Right ventricle myocardium inferior (tissue), 1 donor: ENCODE data around the gene CDC25B. TPM values are rescaled to one million over a fixed set of nuclear protein-coding genes. Genes with fewer than 3 reads are reported as not detected.

ENCODE experiments used
- ATAC-seq: fragments of 200-7000 bp; cut with Tn5 transposase; one replicate; pipeline ENCODE4 v1.9.1; 2020; ENCODE audit warnings: mild to moderate bottlenecking, moderate library complexity
- DNase-seq: peaks from one replicate; pipeline ENCODE4 v3.0.0; 2021; ENCODE audit errors: missing footprints
- intact Hi-C: fragments of 100-400 bp; cut with DNase I; formaldehyde crosslinking; loops from one replicate; pipeline ENCODE4 v1.11.0; 2022
- total RNA-seq: library from RNA; stranded (reverse); fragmentation: NEBNext Ultra II Directional; extraction: Animal tissue kit (Norgen Biotek cat#: 25700); gene quantifications from one replicate; pipeline ENCODE4 v1.2.1, GENCODE V29; 2021
- donor health status: DM: no; HTN: yes; CAD: no; lungs with severe emphysema.

CDC25B gene
- total RNA-seq, 1 donor from 2014 or later: 10.1 TPM

DNA sequence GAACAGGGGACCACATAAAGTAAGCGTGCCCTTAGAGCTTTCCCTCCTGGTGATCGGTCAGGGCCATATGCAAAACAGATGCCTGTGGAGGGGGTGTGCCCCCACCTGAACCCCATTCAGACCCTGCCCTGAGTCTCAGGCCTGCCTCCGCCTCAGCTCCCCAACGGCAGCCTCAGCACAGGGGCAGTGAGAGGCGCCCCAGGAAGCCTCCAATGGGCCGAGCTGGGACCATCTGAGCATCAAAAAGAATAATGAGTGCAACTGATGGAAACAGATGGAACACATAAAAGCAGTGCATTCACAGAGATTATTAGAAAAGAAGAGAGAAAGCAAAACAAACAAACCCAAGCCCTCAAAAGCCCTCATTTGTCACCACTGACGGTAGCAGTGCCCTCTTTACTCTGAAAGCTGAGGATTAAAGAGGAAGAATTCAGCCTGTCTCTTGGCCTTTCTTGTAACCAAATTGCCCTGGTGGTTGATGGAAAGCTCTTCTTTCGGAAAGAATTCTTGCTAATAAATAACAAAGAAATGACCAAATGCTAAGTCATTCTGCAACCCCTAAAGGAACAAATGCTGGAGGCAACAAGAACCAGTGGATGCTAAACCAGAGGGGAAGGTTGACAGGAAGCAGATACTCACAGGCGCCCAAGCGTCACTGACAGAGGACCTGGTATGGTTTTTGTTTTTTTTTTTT lies 35.3 kb upstream of the CDC25B start:
- DNase-seq: no peak
- intact Hi-C loops: no loop called here
- ATAC-seq: no peak

DNA sequence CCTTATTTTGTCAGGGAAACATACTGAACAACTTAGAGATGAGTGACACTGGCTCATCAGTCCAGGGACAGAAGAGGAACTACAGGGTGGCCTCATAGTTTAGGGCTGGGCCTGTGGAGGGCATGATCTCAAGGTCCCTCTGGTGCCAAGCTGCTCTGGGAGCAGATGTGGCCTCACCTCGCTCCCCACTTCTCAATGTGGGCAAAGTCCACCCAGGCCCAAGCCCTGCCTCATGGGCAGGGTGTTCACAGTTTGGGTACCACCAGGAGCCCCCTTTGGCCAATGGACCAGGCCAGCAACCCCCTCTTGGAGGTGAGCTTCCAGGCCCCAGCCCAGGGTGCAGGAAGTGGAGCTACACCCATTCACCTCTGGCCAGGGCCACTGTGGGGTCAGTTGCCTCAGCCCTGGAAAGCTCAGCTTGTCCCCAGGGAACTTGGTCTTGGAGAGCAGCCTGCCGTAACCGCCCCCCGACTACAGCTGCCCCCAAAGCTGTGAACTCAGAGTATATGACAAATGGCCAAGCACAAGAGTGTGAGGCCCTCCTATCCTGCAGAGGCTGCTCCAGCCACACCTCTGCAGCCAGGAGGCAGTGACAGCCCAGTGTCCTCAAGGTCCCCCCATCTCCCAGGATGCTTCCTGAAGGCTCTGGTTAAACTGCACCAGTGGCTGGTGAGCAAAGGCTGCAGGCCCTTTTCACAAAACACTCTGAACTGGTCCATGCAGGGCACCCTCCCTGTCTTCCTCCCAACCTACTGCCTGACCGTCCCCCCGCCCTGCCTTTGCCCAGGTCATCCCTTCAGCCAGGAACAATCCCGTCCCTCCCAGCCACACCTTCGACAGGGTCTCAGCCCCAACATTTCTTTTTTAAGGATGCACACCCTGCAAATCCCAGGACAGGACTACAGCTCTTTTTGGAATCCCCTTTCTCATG lies 32.2 kb upstream of the CDC25B start:
- ATAC-seq: no peak
- peak; percentile 69 for DNase-seq
- intact Hi-C loops: no loop called here

DNA sequence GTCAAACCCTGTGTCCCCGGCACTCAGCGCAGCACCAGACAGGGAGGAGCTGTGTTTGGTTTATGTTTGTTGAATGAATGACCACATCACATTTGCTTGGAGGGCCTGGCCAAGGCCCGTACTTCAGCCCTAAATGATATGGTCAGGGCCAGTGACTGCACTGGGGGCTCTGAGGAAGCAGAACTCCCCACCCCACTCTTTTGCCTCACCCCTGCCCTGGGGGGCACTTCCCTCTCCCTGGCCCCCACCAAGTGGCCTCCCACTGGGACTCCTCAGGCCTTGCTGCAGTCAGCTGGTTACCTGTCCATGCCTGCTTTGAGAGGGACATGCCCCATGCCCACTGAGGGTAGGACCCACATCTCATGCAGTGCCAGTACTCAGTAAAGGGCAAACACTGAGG lies 31.5 kb upstream of the CDC25B start:
- DNase-seq (peak; percentile 1), ATAC-seq (no peak)
- intact Hi-C loops: loop anchor here (5.0 kb wide), 1 partner anchor 87 kb away; no protein-coding TSS in a partner anchor

DNA sequence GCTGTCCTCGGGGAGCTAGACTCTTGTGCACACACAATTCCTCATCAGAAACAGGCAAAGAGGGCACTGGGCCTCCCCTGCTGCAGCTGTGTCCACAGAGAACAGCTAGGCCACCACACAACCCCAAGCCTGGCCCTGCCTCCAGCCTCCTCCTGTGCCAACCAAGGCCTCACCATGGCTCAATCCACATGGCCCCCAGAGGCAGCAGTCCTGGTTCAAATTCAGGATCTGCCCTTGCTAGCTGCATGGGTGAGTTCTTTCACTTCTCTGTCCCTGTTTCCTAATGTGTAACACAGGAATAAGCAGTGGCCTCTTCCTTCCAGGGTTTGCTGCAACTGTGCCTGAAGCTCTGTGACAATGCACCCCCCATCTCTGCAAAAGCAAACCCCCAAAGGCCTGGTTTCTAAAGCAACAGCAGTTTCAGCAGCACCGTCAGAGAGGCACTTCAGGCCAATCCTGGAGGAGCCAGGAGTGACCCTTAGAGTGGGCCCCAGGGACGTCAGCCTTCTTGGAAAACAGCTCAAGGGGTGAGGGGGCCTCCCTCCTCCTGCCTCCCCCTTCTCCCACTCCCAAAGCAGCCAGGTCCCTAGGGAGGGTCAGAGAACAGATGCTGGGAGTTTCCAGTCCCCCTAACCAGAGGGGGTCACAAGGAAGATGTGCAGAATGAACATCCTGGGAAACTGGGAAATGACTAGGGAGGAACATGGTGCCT lies 30.8 kb upstream of the CDC25B start:
- intact Hi-C loops: loop anchor here (5.0 kb wide), 1 partner anchor 88 kb away; no protein-coding TSS in a partner anchor
- peak; percentile 61 for DNase-seq

DNA sequence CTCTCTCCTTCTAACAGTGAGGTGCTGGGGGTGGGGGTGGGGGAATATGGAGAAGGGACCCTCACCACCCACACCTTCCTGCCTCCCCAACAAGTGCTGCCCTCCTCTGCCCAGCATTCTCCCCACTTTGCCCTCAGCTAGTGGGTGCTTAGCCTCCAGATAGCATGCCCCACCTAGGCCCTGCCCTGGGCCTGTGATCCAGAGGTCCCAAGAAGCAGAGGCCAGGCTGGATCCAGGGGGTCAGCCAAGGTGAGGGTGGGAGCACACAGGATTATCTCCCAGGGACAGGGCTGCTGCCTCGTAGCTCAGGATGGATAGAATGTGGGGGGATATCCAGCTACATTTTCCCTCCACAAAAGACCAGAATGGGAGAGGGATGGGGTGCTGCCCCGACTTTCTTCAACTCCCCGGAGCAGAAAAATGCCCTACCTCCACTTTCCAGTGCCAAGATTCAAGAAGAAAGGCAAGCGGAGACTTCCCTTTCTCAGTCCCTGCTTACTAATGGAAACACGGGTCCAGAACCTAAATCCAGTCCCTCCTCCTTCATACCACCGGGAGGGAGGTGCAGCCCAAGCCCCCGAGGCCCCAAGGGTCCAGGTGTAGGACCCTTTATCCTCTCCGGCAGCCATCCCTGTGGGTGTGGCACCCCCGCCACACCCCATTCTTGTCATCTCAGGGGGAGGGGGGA lies 29.5 kb upstream of the CDC25B start:
- intact Hi-C loops: loop anchor here (5.0 kb wide), 1 partner anchor 89 kb away; no protein-coding TSS in a partner anchor
- DNase-seq: peak; percentile 55

More for the DNA sequence above, 30.8 kb upstream of the CDC25B start:
- ATAC-seq: no peak

DNA sequence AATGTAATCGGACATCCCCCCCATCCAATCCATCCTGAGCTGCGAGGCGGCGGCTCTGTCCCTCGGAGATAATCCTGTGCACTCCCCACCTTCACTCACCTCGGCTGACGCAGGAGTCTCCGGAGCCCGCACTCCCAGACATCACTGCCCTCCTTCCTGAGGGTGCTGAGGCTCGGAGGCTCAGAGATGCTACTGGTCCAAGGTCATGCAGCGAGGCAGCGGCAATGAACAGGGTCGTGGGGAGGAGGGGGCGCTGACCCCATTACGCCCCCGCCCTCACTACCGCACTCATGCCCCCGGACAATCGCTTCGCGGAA lies 29.0 kb upstream of the CDC25B start:
- DNase-seq (peak; percentile 59), ATAC-seq (no peak)
- intact Hi-C loops: loop anchor here (5.0 kb wide), 1 partner anchor 90 kb away; no protein-coding TSS in a partner anchor

More for the DNA sequence above, 29.5 kb upstream of the CDC25B start:
- no peak for ATAC-seq

DNA sequence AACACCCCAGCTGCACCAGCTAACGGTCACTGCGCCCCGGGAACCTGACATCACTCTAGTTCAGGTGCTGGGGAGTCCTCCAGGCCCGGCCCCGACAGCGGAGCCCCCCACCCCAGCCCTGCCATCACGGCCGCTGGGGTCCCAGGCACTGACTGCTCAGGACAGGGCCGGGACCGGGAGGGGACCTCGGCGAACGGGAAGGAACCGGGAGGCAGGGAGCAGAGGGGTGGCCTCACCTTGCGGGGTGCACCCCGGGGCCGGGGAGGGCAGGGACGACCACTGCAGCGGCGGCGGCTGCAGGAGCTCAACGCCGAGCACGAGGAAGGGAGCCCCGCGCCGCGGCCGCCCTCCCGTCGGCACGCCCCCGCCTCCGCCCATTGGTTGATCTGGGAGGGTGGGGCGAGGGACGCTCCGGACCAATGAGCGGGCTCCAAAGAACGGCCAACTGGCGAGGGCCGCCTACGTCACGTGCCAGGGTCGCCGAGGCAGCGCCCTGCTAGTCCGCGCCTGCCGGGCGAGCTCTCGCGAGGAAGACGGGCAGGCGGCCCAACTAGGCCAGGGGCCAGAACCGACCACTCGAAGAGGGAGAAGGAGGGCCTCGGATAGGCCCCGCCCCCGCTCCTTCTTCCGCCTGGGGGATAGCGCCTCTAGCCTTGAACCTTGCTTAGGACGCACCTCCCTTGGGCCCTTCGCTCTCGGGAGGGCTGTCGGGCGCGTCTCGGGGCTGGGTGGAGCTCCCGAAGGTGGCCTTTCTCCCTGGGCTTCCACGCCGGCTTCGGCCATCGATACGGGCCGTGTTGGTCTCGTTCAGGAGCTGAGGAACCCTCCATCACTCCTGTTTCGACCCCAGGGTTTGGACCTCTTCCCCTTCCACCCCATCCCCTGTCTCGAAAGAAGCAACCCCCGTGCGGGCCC lies 28.4 kb upstream of the CDC25B start, which contains the start of gene ADISSP:
Gene ADISSP, minus strand, starts transcription at position 327 of the 915 bp plus-strand sequence. CDS start 7,653 bp downstream, outside the sequence.
- ATAC-seq (peak; percentile 96), DNase-seq (peak; percentile 100)
- intact Hi-C loops: loop anchor here (2.0 to 5.0 kb wide), 2 partner anchors 51 to 90 kb away; no protein-coding TSS in a partner anchor

DNA sequence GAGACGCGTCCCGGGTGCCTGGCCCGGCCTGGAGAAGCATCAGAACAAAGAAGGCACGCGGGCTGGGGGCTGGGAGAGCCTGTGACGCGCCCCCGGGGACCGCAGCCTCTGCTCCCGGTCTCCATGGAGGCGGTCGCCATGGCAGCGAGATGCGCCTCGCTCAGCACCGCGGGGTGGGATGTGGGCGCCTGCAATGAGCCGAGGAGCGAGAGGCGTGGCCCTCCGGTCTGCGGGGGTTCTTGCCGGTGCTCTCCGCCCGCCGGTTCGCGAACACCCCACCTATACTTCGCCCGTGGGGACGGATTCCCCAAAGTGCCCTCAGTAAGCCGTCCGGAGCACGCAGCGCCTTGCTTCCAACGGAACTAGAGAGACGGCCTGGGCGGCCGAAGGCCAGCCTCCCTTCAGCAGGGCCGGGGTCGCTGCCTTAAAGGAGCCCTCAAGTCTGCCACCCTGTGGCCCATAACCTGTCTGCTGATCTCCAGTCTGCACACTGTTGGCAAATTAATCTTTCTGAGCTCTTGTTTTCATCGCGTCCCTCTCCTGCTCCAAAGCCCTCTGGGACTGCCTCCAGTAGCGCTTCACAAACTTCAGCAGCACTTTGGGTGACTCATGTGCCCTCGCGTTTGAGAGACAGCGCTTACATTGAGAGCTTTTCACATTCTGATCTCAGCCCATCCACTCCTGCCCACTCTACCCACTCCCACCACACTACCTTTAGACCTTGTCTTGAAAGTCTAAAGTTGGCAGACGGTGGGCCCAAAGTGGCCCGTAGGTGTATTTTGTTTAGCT lies 27.6 kb upstream of the CDC25B start:
- DNase-seq: peak; percentile 89
- ATAC-seq: peak; percentile 56
- intact Hi-C loops: loop anchor here (2.0 to 5.0 kb wide), 2 partner anchors 52 to 91 kb away; no protein-coding TSS in a partner anchor

DNA sequence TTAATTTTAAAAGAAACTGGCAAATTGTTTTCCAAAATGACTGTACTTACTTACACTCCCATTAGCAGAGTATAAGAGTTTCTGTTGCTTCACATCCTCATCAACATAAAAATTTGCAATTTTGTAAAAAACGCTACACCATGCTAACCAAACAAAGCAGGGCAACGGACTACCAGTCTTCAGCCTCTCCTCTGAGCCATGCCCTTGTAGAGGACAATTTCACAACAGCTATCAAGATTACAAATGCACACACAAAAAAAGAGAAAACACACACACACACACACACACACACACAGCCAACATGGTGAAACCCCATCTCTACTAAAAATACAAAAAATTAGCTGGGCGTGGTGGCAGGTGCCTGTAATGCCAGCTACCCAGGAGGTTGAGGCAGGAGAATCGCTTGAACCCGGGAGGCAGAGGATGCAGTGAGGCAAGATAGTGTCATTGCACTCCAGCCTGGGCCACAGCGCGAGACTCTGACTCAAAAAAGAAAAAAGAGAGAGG lies 24.5 kb upstream of the CDC25B start:
- DNase-seq: no peak
- intact Hi-C loops: no loop called here
- ATAC-seq: no peak

DNA sequence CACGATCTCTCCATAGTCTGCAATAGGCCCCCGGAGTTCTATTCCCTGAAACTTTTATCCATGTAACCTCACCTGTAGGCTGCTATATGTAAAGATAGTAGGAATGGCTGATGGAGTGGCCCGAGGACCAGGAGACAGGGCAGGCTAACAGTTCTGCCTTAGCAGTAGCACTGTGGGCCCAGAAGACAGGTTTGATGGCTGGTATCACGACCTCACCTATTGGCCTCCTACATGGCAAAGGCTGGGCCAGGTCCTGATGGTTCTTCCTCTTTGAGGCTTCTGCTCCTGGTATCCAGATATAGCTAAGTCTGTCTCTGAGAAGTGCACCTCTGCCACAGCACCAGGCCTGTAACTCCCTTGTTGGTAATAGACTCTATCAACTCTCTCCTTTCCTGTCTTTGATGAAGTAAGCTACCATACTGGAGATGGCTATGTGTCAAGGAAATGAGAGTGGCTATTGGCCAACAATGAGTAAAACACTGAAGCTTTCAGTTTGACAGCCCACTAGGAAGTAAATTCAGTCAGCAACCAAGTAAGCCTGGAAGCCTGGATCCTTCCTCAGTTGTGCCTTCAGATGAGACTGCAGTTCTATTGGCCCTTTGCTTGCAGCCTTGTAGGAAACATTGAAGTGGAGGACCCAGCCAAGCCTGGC lies 20.5 kb upstream of the CDC25B start:
- DNase-seq (no peak), ATAC-seq (no peak)
- intact Hi-C loops: no loop called here

DNA sequence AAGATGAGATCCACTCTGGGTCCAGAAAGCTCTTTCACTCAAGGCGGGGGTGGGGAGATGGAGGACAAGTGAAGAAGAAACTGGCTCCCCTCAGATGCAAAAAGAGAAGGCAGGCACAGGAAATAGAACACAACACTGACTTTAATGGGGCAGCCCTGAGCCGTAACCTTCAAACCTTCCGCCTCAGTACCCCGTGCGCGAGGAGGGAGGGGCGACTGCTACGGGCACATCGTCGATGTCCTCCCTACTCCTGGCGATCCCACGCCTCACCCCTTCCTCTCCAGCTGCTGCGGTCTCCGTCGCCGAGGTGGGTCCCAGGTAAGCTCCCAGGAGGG lies 18.8 kb upstream of the CDC25B start:
- DNase-seq (no peak), ATAC-seq (no peak)
- intact Hi-C loops: no loop called here

DNA sequence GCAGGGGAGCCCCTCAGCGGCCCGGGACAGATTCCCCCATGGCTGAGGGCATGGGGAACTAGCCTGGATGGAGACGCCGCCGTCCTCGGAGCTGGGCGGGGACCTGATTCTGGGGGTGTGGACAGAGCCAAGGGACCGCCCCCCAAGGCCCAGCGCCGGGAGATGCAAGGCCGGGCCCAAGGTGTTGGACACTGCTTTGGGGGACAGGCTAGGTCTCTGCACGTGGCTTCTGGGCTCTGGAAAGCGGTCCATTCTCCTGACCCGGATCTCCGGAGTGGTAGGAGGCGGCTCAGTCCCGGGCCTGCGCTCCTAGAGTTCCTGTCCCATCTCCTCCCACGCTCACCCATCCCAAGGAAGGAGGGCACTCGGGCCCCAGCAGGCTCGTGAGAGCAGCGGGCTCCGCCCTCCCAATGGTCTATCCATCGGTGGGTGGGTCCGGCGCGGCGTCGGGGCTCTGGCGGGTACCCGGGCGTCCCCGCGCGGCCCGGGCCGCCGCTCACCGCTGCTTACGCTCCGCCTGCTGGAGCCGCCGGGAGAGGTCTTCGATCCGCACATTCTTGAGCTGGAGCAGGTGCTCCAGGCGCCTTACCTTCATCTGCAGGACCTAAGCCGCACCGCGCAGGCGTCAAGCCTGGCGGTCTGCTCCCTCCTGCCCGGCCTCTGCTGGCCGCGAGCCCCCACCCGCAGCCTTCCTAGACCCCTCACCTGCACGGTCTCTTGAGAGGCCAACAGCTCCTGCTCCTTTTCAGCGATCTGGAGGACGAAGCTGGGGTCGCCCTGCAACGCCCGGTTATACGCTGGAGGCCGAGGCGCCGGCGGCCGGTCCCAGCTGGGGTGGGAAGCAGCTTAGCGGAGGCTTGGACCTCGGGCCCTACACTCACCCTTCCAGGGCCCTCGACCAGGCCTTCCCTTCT lies 18.1 kb upstream of the CDC25B start:
- peak; percentile 88 for DNase-seq
- ATAC-seq: peak; percentile 73
- intact Hi-C loops: no loop called here

DNA sequence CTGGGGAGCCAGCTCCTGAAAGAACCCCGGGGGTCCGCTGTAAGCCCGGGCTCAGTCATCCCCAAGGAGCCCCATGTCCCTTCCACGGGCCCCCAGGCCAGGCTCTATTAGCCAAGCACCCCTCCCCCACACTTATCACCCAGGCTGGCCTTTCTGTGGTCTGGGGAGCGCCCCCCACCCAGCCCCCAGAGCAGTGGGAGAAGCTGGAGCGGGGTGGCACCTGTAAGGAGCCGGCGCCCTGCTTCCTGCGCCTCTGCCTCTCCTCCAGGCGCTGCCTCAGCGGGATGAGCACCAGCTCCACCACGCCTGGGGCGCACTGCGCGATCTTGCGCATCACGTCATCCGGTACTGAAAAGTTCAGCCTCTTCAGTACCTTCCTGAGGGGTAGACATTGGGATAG lies 17.1 kb upstream of the CDC25B start:
- no peak for DNase-seq
- intact Hi-C loops: no loop called here

DNA sequence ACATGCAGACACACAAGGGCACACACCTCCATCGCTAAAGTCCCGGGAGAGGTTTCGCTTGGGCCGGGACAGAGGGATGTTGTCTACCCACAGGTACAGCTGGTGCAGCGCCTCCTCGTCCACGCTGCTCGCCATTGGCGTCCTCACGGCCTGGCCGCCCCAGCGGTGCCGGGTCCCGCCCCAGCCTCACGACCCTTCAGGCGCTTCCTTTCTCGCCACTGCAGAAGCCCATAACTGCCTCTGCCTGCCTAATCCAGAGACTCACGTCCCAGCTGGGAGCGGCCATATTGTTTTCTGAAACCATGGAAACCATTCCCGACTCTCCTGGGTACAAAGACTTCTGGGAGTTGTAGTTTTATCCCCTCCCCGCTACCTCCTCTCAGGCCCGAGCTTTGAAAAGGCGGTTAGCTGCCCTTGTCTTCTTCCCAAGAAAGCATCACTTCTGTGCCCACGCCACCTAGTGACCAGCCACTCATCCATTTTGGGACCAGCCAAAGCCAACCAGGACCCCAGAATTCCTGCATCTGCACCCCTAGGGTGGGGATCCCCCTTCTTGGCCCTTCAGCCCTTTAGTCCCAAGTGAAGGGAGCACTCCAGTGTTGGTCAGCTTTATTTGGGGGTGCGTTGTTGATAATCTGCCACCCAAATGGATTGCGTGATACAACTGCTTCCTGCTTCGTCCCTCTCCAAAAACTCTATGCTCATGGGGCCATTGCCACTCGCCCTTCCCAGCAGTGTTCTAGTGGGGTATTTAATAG lies 14.8 kb upstream of the CDC25B start, which contains the start of gene SPEF1:
Gene SPEF1, minus strand, starts transcription at position 296 of the 758 bp plus-strand sequence. Its CDS starts 161 bp downstream, at position 135.
- peak; percentile 80 for ATAC-seq
- intact Hi-C loops: loop anchor here (2.0 kb wide), 1 partner anchor 73 kb away; no protein-coding TSS in a partner anchor
- peak; percentile 82 for DNase-seq

More for the DNA sequence above, 17.1 kb upstream of the CDC25B start:
- no peak for ATAC-seq
